ENCODE results near the gene MAEL. TPM values are rescaled to one million over a fixed set of nuclear protein-coding genes. Genes with fewer than 3 reads are reported as not detected.

MAEL gene
- not detected in 2 replicates for total RNA-seq
- not detected for total RNA-seq (2013)
- 0.04 TPM in 1 of 2 replicates, not detected in the other for polyA plus RNA-seq
- polyA minus RNA-seq = not detected in 2 replicates

GRCh38 chr1:166988974-166989515 is at the start of gene MAEL:
Gene MAEL (plus strand): TSS chr1:166989280. CDS start chr1:166989353, 73 bp downstream.
- H3K9ac ChIP-seq (ENCODE audit: low read length) = no peak within 1 kb of the TSS
- no peaks in the 10 kb centered on the region for H3K9me3 Mint-ChIP-seq (ENCODE audit: insufficient read depth)
- no peak within 1 kb of the TSS for H3K27ac ChIP-seq (ENCODE audit: low read length in 2 of 2)
- H3K4me1 Mint-ChIP-seq = no peaks in the 10 kb centered on the region
- H3K27ac Mint-ChIP-seq = no peak within 1 kb of the TSS
- H2AFZ ChIP-seq (ENCODE audit: insufficient read depth, low read depth, low read length, poor library complexity, severe bottlenecking) = no peak within 1 kb of the TSS
- peaks cover 0 to 10% (median 4%) of the 10 kb centered on the region in 4 experiments for H3K27me3 ChIP-seq (replicated peaks in 1 of 4; ENCODE audit: control extremely low read depth in 1 of 4, control insufficient read depth in 3 of 4, insufficient read depth in 4 of 4, low read length in 3 of 4)
- no peaks in the 10 kb centered on the region for H4K20me1 ChIP-seq (ENCODE audit: control insufficient read depth, insufficient read depth, low read length, poor library complexity, severe bottlenecking)
- no peak for ATAC-seq (ENCODE audit: low read depth)
- ChIA-PET CTCF (no interaction called here), POLR2A (no interaction called here)
- peaks cover 0 to 9% (median 0%) of the 10 kb centered on the region in 3 donors for H3K9me3 ChIP-seq (ENCODE audit: control extremely low read depth in 1 of 3, control insufficient read depth in 2 of 3, insufficient read depth in 1 of 3, low read length in 2 of 3)
- H3K36me3 ChIP-seq (replicated peaks in 1 of 2; ENCODE audit: control extremely low read depth in 1 of 2, control insufficient read depth in 1 of 2, extremely low read depth in 1 of 2, insufficient read depth in 2 of 2, low read length in 1 of 2) = no peaks in the 10 kb centered on the region
- H3K4me3 Mint-ChIP-seq = no peak within 1 kb of the TSS
- H3K4me2 ChIP-seq (replicated peaks; ENCODE audit: low read depth, low read length, poor library complexity, severe bottlenecking) = no peak within 1 kb of the TSS
- no peak within 1 kb of the TSS for H3K4me3 ChIP-seq (ENCODE audit: control extremely low read depth in 1 of 5, extremely low read depth in 1 of 5, insufficient read depth in 1 of 5, low read depth in 2 of 5, low read length in 4 of 5)
- intact Hi-C loops (cut with micrococcal nuclease) = no loop called here
- no peaks in the 10 kb centered on the region for H3K79me2 ChIP-seq (ENCODE audit: control insufficient read depth, insufficient read depth, low read length)
- WGBS (ENCODE audit: insufficient coverage) = 96% methylated on average over 45 of the region's 45 CpGs
- H3K27me3 Mint-ChIP-seq = peaks cover 22% of the 10 kb centered on the region
- DNase-seq = no peak
- TF ChIP-seq EZH2 (IDR thresholded peaks at IDR 0.05; ENCODE audit: borderline replicate concordance, insufficient read depth, low read depth, low read length, poor library complexity, severe bottlenecking) = no peak
- TF ChIP-seq CTCF (IDR thresholded peaks at IDR 0.05) = no peak
- no peaks in the 10 kb centered on the region for H3K4me1 ChIP-seq (ENCODE audit: control insufficient read depth in 2 of 2, insufficient read depth in 2 of 2, low read length in 2 of 2)

- no peak overlapping the region for H3K4me3 Mint-ChIP-seq
- Histone ChIP-seq H3K9ac (ENCODE audit: low read length) (no peak overlapping the region), H3K9me3 (ENCODE audit: control extremely low read depth in 1 of 3, control insufficient read depth in 2 of 3, insufficient read depth in 1 of 3, low read length in 2 of 3) (peaks cover 0 to 2% (median 0%) of the 10 kb centered on the region in 3 donors), H3K79me2 (ENCODE audit: control insufficient read depth, insufficient read depth, low read length) (no peaks in the 10 kb centered on the region), H3K27me3 (replicated peaks in 1 of 4; ENCODE audit: control extremely low read depth in 1 of 4, control insufficient read depth in 3 of 4, insufficient read depth in 4 of 4, low read length in 3 of 4) (peaks cover 0 to 2% (median under 1%) of the 10 kb centered on the region in 4 experiments), H3K36me3 (replicated peaks in 1 of 2; ENCODE audit: control extremely low read depth in 1 of 2, control insufficient read depth in 1 of 2, extremely low read depth in 1 of 2, insufficient read depth in 2 of 2, low read length in 1 of 2) (no peaks in the 10 kb centered on the region), H3K27ac (ENCODE audit: low read length in 2 of 2) (no peak overlapping the region), H3K4me2 (replicated peaks; ENCODE audit: low read depth, low read length, poor library complexity, severe bottlenecking) (no peak overlapping the region), H3K4me3 (ENCODE audit: control extremely low read depth in 1 of 5, extremely low read depth in 1 of 5, insufficient read depth in 1 of 5, low read depth in 2 of 5, low read length in 4 of 5) (no peak overlapping the region), H3K4me1 (ENCODE audit: control insufficient read depth in 2 of 2, insufficient read depth in 2 of 2, low read length in 2 of 2) (no peaks in the 10 kb centered on the region), H4K20me1 (ENCODE audit: control insufficient read depth, insufficient read depth, low read length, poor library complexity, severe bottlenecking) (no peaks in the 10 kb centered on the region), H2AFZ (ENCODE audit: insufficient read depth, low read depth, low read length, poor library complexity, severe bottlenecking) (no peak overlapping the region)
- ATAC-seq (ENCODE audit: low read depth) (no peak), DNase-seq (no peak)
- peaks cover 4% of the 10 kb centered on the region for H3K4me1 Mint-ChIP-seq
- intact Hi-C loops (cut with micrococcal nuclease) = no loop called here
- POLR2A ChIA-PET = no interaction called here
- CTCF ChIA-PET = interaction anchor here (1.5 kb wide), 1 partner anchor 119 kb away, joined by 4 read pairs; no protein-coding TSS in a partner anchor
- peaks cover 13% of the 10 kb centered on the region for H3K27me3 Mint-ChIP-seq
- WGBS (ENCODE audit: insufficient coverage) = 100% methylated on average over 2 of the region's 5 CpGs
- H3K9me3 Mint-ChIP-seq (ENCODE audit: insufficient read depth) = no peaks in the 10 kb centered on the region
- no peak overlapping the region for H3K27ac Mint-ChIP-seq
- TF ChIP-seq CTCF (IDR thresholded peaks at IDR 0.05) (no peak), EZH2 (IDR thresholded peaks at IDR 0.05; ENCODE audit: borderline replicate concordance, insufficient read depth, low read depth, low read length, poor library complexity, severe bottlenecking) (no peak)
Measured at GRCh38 chr1:166939741-166940375, 49.2 kb upstream of the MAEL start.

Measured in B cell (primary cell).